ENCODE data around the gene ALDH9A1.
"Not testable (repeated sequence)": the region's sequence is repeated elsewhere in the genome, so short reads cannot be mapped to it uniquely, and the experiment has no call there.

The ALDH9A1 gene

DNA sequence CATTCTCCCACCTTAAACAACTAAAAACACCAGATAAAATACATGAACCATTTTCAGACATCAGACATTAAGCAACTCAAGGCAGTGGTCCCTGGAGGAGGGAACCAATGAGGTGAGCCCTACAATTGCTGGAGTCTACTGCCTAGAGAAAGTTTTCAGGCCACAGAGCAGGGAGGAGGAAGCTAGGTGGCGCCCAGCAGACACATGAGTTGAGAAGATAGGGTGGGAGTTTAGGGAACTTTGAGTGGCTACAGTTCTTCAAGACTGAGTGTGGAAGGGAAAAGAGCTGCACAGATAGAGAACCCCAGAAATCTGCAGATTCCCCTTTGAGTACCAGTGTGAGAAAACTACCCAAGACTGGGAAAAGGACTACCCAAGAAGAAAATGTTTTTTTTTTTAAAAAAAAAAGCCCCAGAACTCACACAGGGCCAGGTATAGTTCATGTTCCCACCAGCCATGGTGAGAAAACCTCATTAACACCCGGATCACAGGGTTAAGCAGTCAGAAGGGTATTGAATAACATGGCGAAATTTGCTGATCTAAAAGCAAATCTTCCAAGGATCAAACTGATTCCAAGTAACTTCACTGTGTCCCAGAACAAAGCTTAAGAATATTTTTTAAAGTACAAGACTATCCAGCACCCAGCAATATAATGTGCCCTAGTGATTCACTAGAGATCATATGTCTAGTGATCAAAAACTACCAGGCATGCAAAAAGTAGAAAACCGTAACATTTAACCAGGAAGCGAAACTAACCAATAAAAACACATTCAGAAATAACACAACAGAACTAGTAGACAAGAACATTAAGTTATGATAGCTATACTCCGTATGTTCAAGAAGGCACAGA lies 12.0 kb downstream of the ALDH9A1 start:
- DNase-seq, result no peak

GRCh38 chr1:165683848-165684485 lies 14.4 kb downstream of the ALDH9A1 start:
- no peak for DNase-seq

DNA sequence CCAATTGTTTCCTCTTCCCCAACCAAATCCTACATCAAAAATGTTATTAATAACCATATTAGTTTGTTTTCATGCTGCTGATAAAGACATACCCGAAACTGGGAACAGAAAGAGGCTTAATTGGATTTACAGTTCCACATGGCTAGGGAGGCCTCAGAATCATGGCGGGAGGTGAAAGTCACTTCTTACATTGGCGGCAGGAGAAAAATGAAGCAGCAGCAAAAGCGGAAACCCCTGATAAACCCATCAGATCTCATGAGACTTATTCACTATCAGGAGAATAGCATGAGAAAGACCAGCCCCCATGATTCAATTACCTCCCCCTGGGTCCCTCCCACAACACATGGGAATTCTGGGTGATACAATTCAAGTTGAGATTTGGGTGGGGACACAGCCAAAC lies 17.6 kb downstream of the ALDH9A1 start:
- DNase-seq, result not testable (repeated sequence)

DNA sequence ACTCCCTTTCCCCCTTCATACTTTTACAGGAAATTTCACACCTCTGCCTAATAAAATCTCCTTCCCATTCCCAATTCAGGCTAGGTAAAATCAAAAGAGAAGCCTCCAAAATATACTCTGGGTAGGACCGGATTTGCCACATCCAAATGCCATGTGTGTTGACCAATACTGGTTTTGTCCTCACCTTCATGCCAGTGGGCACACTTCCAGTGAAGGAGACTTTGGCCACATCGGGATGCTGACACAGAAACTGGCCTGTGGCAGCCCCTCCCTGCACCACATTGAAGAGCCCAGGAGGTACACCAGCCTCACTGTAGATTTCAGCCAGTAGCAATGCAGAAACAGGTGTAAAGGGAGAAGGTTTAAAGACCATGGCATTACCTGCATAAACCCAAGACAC lies 18.1 kb downstream of the ALDH9A1 start:
- no peak for DNase-seq

DNA sequence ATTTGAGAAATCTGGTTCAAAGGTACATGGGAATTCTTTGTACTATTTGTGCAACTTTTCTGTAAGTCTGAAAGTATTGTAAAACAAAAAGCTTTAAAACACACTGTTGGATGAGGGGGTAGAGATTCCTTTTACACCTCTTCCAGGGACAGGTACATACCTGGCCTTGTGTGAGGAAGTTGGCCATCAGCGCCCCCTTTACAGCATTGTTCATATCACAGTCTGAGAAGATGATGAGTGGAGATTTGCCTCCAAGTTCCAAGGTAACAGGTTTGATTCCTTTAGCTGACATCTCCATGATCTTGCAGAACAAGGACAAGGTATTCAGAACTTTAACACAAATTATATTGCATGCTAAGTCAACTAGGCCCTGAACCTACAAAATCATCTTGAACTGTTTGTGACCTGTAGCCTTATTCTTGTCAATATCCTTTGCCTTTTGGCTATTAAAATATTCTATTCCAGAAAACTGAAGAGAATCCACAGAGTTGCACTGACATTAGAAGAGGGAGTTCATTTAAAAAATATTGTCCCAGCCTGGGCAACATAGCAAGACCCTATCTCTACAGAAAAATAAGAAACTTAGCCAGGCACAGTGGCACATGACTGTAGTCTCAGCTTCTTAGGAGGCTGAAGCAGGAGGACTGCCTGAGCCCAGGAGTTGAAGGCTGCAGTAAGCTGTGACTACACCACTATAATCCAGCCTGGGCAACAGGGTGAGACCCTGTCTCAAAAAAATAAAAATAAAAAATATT lies 18.9 kb downstream of the ALDH9A1 start:
- DNase-seq, result no peak

DNA sequence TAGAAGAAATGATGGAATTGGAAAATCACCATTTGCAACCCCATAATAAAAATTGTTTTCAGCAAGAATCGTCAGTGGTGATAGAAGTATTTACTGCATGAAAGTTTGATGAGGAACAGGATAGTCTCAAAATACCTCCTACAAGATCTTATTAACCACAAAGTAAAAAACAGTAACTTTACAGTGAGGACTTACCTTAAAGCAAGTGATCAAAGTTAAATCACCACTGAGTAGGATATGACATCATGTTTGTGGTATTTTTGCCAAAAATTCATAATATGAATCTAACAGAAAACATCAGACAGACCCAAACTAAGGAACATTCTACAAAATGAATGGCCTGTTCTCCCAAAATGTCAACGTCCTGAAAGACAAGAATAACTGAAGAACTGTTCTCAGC lies 19.9 kb downstream of the ALDH9A1 start:
- no peak for DNase-seq

GRCh38 chr1:165675794-165676193 lies 22.6 kb downstream of the ALDH9A1 start:
- DNase-seq, result no peak

DNA sequence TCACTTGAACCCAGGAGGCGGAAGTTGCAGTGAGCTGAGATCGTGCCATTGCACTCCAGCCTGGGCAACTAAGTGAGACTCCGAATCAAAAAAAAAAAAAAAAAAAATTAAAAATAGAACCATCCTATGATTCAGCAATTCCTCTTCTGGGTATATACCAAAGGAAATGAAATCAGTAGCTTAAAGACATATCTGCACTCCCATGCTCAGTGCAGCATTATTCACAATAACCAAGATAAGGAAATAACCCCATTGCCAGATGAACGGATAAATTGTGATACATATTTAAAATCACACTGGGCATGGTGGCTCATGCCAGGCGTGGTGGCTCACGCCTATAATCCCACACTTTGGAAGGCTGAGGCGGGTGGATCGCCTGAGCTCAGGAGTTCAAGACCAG lies 23.8 kb downstream of the ALDH9A1 start:
- no peak for DNase-seq

GRCh38 chr1:165671526-165671925 lies 26.8 kb downstream of the ALDH9A1 start:
- no peak for DNase-seq

GRCh38 chr1:165668184-165668583 lies 30.2 kb downstream of the ALDH9A1 start:
- no peak for DNase-seq

GRCh38 chr1:165666152-165666825 lies 32.1 kb downstream of the ALDH9A1 start:
- DNase-seq, result no peak

DNA sequence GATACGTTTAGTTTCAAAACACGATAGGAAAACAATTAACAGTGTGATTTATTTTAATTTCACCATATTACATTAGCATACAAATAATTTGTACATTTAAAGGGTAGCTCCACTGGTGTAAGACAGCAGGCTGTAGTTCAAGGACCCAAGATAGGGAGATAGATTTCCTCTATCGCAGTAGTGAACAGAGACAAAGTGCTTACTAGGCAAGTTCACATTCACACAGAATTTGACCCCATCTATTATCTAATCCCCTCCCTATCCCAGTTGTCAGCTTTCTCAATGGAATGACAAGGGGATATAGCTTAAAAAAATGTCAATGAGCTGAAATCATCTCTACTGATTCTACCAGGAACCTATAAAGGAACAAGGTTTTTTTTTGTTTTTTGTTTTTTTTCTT lies 36.2 kb downstream of the ALDH9A1 start:
- no peak for DNase-seq

DNA sequence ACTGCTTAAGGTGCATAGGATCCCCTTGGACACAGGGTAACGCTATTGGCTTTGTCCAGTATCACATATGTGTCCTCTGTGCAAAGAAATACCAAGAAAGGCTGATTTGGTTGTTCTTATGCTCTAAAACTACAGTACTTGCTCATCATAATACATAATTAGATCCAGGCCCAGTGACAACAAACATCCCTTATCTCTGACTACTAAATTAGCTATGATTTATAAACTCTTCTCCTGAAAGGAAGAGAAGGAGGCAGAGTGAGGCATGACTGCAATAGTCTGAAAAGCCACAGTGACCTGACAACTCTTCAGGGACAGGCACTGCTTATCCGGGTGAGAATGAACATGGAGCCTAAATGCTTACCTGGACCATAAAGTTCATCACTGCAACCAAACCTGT lies 36.7 kb downstream of the ALDH9A1 start:
- DNase-seq, result no peak

DNA sequence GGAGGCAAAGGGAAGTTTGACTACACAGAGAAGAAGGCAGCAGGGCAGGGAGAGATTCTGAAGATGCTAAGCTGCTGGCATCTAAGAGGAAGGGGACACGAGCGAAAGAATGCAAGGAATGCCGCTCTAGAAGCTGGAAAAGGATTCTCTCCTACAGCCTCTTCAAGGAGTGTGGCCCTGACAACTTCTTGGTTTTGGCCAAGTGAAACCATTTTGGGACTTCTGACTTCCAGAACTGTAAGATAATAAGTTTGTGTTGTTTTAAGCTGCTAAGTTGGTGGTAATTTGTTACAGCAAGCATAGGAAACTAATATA lies 38.8 kb downstream of the ALDH9A1 start:
- no peak for DNase-seq

- DNase-seq, result not testable (repeated sequence)
These were observed 39.4 kb downstream of the ALDH9A1 start for GRCh38 chr1:165658766-165659580.

- DNase-seq, result no peak
These were observed 47.3 kb downstream of the ALDH9A1 start for GRCh38 chr1:165650981-165651625.

GRCh38 chr1:165648919-165649572 lies 49.3 kb downstream of the ALDH9A1 start:
- no peak for DNase-seq

GRCh38 chr1:165647970-165648369 lies 50.4 kb downstream of the ALDH9A1 start:
- DNase-seq, result no peak

GRCh38 chr1:165647517-165647916 lies 50.8 kb downstream of the ALDH9A1 start:
- no peak for DNase-seq

DNA sequence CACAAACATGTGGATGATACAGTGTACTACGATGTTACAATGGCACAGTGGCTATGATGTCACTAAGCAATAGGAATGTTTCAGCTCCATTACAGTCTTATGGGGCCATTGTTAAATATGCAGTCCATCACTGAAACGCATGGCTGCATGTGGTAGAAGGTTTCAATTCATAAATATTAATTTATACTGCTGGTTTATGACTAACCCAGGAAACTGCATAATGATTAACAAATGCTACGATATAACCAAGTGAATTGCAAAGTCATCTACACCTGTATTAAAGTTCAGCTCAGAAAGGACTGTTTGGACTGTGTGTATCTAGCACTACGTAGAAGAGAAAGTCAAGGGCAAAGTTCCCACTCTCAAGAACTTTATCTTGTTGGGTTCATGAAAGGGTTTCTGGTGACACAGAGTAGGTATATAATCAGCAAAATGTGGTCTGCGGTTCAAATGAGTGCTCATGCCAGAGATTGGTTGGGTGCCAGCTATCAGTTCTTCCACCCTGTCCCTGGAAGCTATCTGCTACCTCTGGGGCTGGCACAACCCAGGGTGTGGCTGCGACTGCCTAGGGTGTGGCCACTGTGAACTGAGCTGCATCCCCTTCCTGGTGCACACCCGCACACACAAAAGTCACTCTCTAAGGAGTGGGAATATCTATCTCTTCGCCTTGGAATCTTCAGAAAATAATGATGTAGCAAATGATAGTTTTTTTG lies 52.6 kb downstream of the ALDH9A1 start:
- DNase-seq, result no peak
